ENCODE data around the gene LRRC39.
A peak's percentile ranks its signal among the peaks of the same experiment; 100 is the strongest.

The LRRC39 gene

GRCh38 chr1:100132566-100133477 lies 45.2 kb downstream of the LRRC39 start, which contains the start of the genes SASS6 and TRMT13 (continued):
- TF ChIP-seq GLIS2 (tag by site-specific recombination; IDR thresholded peaks at IDR 0.05) (peak; percentile 82), ZNF585B (tag by site-specific recombination; IDR thresholded peaks at IDR 0.05) (no peak), ZNF473 (tag by site-specific recombination; IDR thresholded peaks at IDR 0.05) (no peak), REST (tag by site-specific recombination; IDR thresholded peaks at IDR 0.05) (no peak; the same call in 1 of the 2 replicates), HIC1 (tag by site-specific recombination; IDR thresholded peaks at IDR 0.05) (0 out of 2 replicates have a peak, but pooled peaks have one; percentile 50), ZFP3 (tag by site-specific recombination; IDR thresholded peaks at IDR 0.05; ENCODE audit: low read depth) (no peak), ZBTB49 (tag by site-specific recombination; IDR thresholded peaks at IDR 0.05; ENCODE audit: low read depth) (no peak), TRIM28 (IDR thresholded peaks at IDR 0.05; ENCODE audit: borderline replicate concordance, low read length) (no peak; the same call in 1 of the 2 replicates), ZSCAN16 (tag by site-specific recombination; IDR thresholded peaks at IDR 0.05) (no peak), WT1 (tag by site-specific recombination; IDR thresholded peaks at IDR 0.05) (peak; percentile 8; the same call in 1 of the 2 replicates), ZNF518A (tag by site-specific recombination; conservative IDR thresholded peaks at IDR 0.05; ENCODE audit: low read depth) (peak; percentile 96), ZNF621 (tag by site-specific recombination; IDR thresholded peaks at IDR 0.05) (no peak), ZNF548 (tag by site-specific recombination; IDR thresholded peaks at IDR 0.05) (no peak), CTCF (tag by site-specific recombination; IDR thresholded peaks at IDR 0.05) (0 out of 2 replicates have a peak, but pooled peaks have one; percentile 23)
- TF ChIP-seq, protein P1, sequence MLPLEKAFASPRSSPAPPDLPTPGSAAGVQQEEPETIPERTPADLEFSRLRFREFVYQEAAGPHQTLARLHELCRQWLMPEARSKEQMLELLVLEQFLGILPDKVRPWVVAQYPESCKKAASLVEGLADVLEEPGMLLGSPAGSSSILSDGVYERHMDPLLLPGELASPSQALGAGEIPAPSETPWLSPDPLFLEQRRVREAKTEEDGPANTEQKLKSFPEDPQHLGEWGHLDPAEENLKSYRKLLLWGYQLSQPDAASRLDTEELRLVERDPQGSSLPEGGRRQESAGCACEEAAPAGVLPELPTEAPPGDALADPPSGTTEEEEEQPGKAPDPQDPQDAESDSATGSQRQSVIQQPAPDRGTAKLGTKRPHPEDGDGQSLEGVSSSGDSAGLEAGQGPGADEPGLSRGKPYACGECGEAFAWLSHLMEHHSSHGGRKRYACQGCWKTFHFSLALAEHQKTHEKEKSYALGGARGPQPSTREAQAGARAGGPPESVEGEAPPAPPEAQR (tag by site-specific recombination; IDR thresholded peaks at IDR 0.05), result no peak
- TF ChIP-seq, protein P2, sequence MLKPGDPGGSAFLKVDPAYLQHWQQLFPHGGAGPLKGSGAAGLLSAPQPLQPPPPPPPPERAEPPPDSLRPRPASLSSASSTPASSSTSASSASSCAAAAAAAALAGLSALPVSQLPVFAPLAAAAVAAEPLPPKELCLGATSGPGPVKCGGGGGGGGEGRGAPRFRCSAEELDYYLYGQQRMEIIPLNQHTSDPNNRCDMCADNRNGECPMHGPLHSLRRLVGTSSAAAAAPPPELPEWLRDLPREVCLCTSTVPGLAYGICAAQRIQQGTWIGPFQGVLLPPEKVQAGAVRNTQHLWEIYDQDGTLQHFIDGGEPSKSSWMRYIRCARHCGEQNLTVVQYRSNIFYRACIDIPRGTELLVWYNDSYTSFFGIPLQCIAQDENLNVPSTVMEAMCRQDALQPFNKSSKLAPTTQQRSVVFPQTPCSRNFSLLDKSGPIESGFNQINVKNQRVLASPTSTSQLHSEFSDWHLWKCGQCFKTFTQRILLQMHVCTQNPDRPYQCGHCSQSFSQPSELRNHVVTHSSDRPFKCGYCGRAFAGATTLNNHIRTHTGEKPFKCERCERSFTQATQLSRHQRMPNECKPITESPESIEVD (tag by site-specific recombination; IDR thresholded peaks at IDR 0.05), result no peak
